Smooth muscle cell (in vitro differentiated cells): ENCODE results near the gene KIAA1217. TPM values are rescaled to one million over a fixed set of nuclear protein-coding genes. Genes with fewer than 3 reads are reported as not detected.

ENCODE experiments used
- DNase-seq: peaks from one replicate; lab custom pipeline; 2025; ENCODE audit not compliant: unreplicated experiment; lab: John Stamatoyannopoulos, UW
- H2AFZ ChIP-seq: fragments of 200-600 bp; sonication (generic); 2 replicates; pipeline ENCODE4 v1.6.0; 2016; ENCODE audit warnings: antibody characterized with exemption, low read depth, mild to moderate bottlenecking
- H3F3A ChIP-seq: fragments of 200-600 bp; sonication (generic); 2 replicates; pipeline ENCODE4 v1.6.0; 2017; ENCODE audit warnings: antibody characterized with exemption, low read depth
- H3K27ac ChIP-seq: fragments of 200-600 bp; sonication (generic); 2 replicates; pipeline ENCODE4 v1.5.1; 2016; ENCODE audit warnings: low read depth, mild to moderate bottlenecking
- H3K27me3 ChIP-seq: fragments of 200-600 bp; sonication (generic); 2 replicates; pipeline ENCODE4 v1.6.1; 2016; ENCODE audit warnings: low read depth, mild to moderate bottlenecking
- H3K36me3 ChIP-seq: fragments of 200-600 bp; sonication (generic); 2 replicates; pipeline ENCODE4 v1.5.1; 2016; ENCODE audit warnings: low read depth
- H3K4me1 ChIP-seq: fragments of 200-600 bp; sonication (generic); 2 replicates; pipeline ENCODE4 v1.5.1; 2016; ENCODE audit warnings: low read depth
- H3K4me2 ChIP-seq: fragments of 200-600 bp; sonication (generic); 2 replicates; pipeline ENCODE4 v1.6.0; 2016; ENCODE audit warnings: mild to moderate bottlenecking
- H3K4me3 ChIP-seq: fragments of 200-600 bp; sonication (generic); 2 replicates; pipeline ENCODE4 v1.5.1; 2016; ENCODE audit warnings: mild to moderate bottlenecking
- H3K79me2 ChIP-seq: fragments of 200-600 bp; sonication (generic); 2 replicates; pipeline ENCODE4 v1.6.0; 2016; ENCODE audit warnings: low read depth, mild to moderate bottlenecking
- H3K9ac ChIP-seq: fragments of 200-600 bp; sonication (generic); 2 replicates; pipeline ENCODE4 v1.6.0; 2016; ENCODE audit warnings: low read depth
- H3K9me3 ChIP-seq: fragments of 200-600 bp; sonication (generic); replicated peaks from 2 replicates; pipeline ENCODE4 v1.5.1; 2016; ENCODE audit warnings: low read depth
- H4K20me1 ChIP-seq: fragments of 200-600 bp; sonication (generic); 2 replicates; pipeline ENCODE4 v1.6.0; 2016; ENCODE audit warnings: low read depth
- CTCF ChIP-seq: fragments of 200-600 bp; sonication (generic); IDR thresholded peaks from 2 replicates; pipeline ENCODE4 v1.5.1; 2017; ENCODE audit warnings: borderline replicate concordance, mild to moderate bottlenecking, antibody characterized with exemption; ENCODE audit not compliant: insufficient read depth, poor library complexity, severe bottlenecking
- WGBS: methylation state at CpG from one replicate; pipeline ENCODE4 v1.1.7; 2016; ENCODE audit warnings: low lambda C conversion rate; 5-methylcytosine and 5-hydroxymethylcytosine counted together
- polyA plus RNA-seq: library from polyadenylated mRNA; unstranded; fragments of >200 nt; fragmentation: Nextera tagmentation; extraction: Ambion mirVana; gene quantifications from 2 replicates; pipeline ENCODE4 v1.2.1, GENCODE V29; 2016
- total RNA-seq: library from RNA; depleted of rRNA; stranded (reverse); fragments of >200 nt; gene quantifications from 2 replicates; pipeline ENCODE4 v1.2.3, GENCODE V29; 2014

Gene KIAA1217
- total and polyA plus RNA-seq, 2 experiments from 2014 or later: 43.3 to 68.8 TPM

- Histone ChIP-seq H2AFZ (no peak overlapping the region), H3K4me3 (no peak overlapping the region), H3K4me1 (no peaks in the 10 kb centered on the region), H3K79me2 (peaks cover 30% of the 10 kb centered on the region), H3K9me3 (no peaks in the 10 kb centered on the region), H3K4me2 (no peak overlapping the region), H3F3A (peaks cover 4% of the 10 kb centered on the region), H3K27me3 (no peaks in the 10 kb centered on the region), H4K20me1 (peaks cover 72% of the 10 kb centered on the region), H3K36me3 (peaks cover 2% of the 10 kb centered on the region), H3K9ac (no peak overlapping the region), H3K27ac (no peak overlapping the region)
- DNase-seq: no peak
- 86% methylated on average over 4 of the region's 4 CpGs for WGBS
- TF ChIP-seq CTCF: no peak
Measured at GRCh38 chr10:24493165-24493564, 284.2 kb downstream of the KIAA1217 start.

- 78% methylated on average over 8 of the region's 8 CpGs for WGBS
- Histone ChIP-seq H3K9me3 (no peaks in the 10 kb centered on the region), H2AFZ (no peak overlapping the region), H3K27me3 (no peaks in the 10 kb centered on the region), H3K4me2 (no peak overlapping the region), H3K4me3 (no peak overlapping the region), H3K36me3 (no peaks in the 10 kb centered on the region), H3K9ac (no peak overlapping the region), H4K20me1 (peaks cover 63% of the 10 kb centered on the region), H3F3A (peaks cover 4% of the 10 kb centered on the region), H3K27ac (no peak overlapping the region), H3K4me1 (no peaks in the 10 kb centered on the region), H3K79me2 (peaks cover 21% of the 10 kb centered on the region)
- DNase-seq: no peak
- no peak for TF ChIP-seq CTCF
Measured at GRCh38 chr10:24494236-24494635, 285.3 kb downstream of the KIAA1217 start.

- H3K4me1 ChIP-seq: no peaks in the 10 kb centered on the region
- H2AFZ ChIP-seq: no peak overlapping the region
- TF ChIP-seq CTCF: no peak
- H3K27ac ChIP-seq: no peak overlapping the region
- no peak for DNase-seq
- H3K27me3 ChIP-seq: no peaks in the 10 kb centered on the region
- H3K9ac ChIP-seq: no peak overlapping the region
- H3K4me2 ChIP-seq: no peak overlapping the region
- no peaks in the 10 kb centered on the region for H3K36me3 ChIP-seq
- no peak overlapping the region for H3K4me3 ChIP-seq
- peaks cover 61% of the 10 kb centered on the region for H4K20me1 ChIP-seq
- peaks cover 4% of the 10 kb centered on the region for H3F3A ChIP-seq
- peaks cover 21% of the 10 kb centered on the region for H3K79me2 ChIP-seq
- 95% methylated on average over 6 of the region's 6 CpGs for WGBS
- no peaks in the 10 kb centered on the region for H3K9me3 ChIP-seq
Measured at GRCh38 chr10:24494777-24495176, 285.8 kb downstream of the KIAA1217 start.

GRCh38 chr10:24495666-24496460 is 286.9 kb downstream of the KIAA1217 start:
- H3K4me3 ChIP-seq: no peak overlapping the region
- H3K27me3 ChIP-seq: no peaks in the 10 kb centered on the region
- DNase-seq: no peak
- no peak overlapping the region for H3K27ac ChIP-seq
- WGBS: 96% methylated on average over 10 of the region's 10 CpGs
- H3K4me2 ChIP-seq: no peak overlapping the region
- no peak for TF ChIP-seq CTCF
- no peaks in the 10 kb centered on the region for H3K4me1 ChIP-seq
- H3K9ac ChIP-seq: no peak overlapping the region
- peaks cover 21% of the 10 kb centered on the region for H3K79me2 ChIP-seq
- H4K20me1 ChIP-seq: peaks cover 52% of the 10 kb centered on the region
- H3K36me3 ChIP-seq: no peaks in the 10 kb centered on the region
- H3F3A ChIP-seq: peaks cover 4% of the 10 kb centered on the region
- no peak overlapping the region for H2AFZ ChIP-seq
- H3K9me3 ChIP-seq: no peaks in the 10 kb centered on the region
